IPS DF 4.7 (cell line): Measurements from ENCODE around the gene TMEM121B.
"Not testable (repeated sequence)": the region's sequence is repeated elsewhere in the genome, so short reads cannot be mapped to it uniquely, and the experiment has no call there.

Experiments used
- DNase-seq: peaks from one replicate; pipeline ENCODE4 v3.0.0-alpha.2; 2013; ENCODE audit warnings: low spot score; ENCODE audit errors: extremely low read depth

The TMEM121B gene

DNA sequence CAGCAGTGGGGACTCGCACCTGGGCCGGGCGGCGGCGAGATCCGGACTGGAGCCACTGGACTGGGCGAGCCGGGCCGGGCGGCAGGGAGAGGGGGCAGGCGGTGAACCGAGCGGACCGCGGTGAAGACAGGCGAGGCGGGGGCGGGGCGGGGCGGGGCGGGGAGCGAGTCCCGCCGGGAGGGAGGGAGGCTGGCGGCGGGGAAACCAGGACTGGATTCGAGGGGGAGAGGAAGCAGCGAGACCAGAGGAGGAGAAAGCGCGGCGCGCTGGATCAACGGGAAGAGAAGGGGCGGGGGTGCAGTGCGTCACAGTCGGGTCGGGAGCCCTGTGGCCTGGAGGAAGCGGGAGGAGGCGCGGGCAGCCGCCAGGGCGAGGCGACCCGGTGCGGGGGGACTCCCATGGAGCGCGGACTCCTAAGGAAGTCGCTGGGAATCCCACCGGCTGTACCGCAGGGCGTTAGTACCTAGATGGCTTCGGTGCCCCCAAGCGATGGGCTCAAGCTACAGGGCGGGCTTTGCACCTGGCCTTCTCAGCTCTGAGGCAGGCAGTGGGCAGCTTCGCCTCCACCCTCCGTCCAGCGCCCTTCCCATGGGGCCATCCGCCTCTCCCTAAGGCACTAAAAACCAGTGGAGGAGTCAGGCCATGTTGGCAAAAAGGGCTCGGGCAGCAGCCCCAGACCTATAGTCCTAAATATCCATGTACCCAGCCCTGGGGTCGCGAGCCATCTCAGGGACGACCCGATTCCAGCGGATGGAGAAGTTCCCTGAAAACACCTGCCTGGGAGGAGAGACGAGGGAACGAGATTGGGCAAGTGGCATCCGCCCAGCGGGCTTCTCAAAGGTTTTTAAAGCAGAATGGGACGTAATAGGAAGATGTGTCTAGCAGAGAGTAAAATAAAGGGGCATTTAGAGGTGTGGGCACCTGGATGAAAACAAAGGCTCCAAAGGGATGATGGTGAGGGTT, at the start of gene TMEM121B:
TMEM121B (minus strand) TSS at position 128 of the 963 bp plus-strand sequence. CDS start 233 bp downstream, outside the sequence.
- DNase-seq: peak; percentile 82

DNA sequence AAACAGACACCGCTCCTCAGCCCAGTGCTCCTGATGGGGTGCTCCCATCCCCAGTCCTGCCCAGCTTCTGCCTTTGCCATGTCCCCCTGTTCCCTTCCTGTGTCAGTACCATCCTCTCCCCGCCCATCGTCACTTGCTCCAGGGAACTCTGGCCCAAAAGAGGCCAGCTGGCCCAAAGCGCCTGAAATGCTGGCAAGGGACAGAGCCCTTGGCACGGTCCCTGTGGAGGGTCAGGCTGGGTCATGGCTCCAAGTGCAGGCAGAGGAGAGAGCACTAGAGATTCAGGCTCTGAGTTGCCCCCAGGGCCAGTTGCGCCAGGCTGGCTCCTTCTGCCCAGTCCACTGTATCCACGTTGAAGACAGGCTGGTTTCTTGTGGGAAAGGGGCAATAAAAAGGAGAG, 46.3 kb upstream of the TMEM121B start:
- no peak for DNase-seq

DNA sequence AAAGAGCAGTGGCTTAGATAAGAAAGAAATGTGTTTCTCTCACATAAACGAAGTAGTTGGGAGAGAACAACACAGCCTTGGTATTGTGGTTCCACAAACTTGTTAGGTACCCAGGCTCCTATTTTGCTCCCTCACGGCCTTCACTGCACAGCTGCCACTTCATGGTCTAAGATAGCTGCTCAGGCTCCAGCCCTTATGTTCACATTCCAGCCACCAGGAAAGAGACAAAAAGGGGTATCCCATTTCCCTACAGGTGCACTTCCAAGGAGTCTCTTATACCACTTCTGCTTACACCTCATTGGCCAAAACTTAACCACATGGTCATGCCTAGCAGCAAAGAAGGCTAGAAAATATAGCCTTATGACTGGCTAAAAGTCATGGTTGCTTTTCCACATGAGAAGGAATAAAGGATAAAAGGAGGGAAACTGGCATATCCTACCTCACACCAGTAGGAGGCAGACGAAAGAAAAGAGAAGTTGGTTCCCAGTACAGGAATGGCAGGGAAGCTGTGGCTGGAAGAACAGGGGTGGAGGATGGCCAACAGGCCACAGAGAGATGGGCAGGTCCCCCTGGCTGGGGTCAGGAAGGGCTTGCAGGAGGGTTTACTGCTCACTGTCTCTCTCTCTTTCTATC, 43.3 kb upstream of the TMEM121B start:
- DNase-seq: no peak

DNA sequence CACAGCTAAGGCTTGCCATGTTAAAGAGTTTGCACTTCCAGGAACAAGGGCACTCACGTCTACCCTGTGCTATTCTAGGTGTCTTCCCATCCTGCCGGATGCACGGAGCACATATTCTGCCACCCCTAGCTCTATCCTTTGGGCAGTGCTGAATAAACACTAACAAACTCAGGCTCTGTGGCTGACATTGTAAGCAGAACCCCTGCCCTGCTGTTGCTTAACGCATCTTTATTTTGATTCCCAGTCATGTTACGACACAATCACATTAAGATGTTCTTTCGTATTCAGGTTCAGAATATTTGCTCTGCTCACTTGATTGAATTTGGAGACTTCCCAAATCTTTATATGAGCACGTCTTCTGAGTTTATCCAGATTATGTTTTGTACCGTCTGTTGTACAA, 41.6 kb upstream of the TMEM121B start:
- no peak for DNase-seq

DNA sequence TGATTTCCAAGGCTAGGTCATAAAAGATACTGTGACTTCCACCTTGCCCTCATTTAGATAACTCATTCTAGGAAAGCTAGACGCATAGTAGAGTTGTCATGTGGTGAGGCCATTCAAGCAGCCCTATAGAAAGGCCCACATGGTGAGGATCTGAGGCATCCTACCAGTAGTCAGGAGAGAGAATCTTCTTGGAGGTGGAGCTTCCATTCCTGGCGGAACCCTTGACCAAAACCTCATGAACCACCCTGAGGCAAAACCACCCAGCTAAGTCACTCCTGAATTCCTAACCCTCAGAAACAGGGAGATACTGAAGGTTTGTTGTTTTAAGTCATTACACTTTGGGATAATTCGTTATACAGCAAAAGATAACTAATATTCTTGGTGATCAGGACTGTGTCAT, 40.8 kb upstream of the TMEM121B start:
- DNase-seq: no peak

DNA sequence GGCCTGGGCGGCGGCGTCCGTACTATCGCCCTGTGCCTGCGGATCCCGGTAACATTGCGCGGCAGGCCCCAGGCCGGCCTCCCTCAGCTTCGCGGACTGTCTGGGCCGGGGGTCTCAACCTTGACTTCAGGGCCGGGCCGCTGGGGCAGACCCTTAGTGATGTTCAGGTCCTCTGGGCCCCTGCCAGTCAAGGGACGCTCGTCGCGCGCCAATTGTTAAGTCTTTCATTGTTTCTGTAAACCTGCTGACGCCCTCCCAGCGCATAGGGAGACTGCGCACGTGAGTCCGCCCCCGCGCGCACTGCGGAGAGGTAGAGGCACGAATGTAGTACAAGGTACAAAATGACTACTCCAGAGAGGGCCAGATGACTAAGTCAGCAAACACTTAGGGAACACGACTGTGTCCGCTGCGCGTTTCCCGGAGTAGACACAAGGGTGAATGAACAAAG, 38.4 kb upstream of the TMEM121B start:
- no peak for DNase-seq

DNA sequence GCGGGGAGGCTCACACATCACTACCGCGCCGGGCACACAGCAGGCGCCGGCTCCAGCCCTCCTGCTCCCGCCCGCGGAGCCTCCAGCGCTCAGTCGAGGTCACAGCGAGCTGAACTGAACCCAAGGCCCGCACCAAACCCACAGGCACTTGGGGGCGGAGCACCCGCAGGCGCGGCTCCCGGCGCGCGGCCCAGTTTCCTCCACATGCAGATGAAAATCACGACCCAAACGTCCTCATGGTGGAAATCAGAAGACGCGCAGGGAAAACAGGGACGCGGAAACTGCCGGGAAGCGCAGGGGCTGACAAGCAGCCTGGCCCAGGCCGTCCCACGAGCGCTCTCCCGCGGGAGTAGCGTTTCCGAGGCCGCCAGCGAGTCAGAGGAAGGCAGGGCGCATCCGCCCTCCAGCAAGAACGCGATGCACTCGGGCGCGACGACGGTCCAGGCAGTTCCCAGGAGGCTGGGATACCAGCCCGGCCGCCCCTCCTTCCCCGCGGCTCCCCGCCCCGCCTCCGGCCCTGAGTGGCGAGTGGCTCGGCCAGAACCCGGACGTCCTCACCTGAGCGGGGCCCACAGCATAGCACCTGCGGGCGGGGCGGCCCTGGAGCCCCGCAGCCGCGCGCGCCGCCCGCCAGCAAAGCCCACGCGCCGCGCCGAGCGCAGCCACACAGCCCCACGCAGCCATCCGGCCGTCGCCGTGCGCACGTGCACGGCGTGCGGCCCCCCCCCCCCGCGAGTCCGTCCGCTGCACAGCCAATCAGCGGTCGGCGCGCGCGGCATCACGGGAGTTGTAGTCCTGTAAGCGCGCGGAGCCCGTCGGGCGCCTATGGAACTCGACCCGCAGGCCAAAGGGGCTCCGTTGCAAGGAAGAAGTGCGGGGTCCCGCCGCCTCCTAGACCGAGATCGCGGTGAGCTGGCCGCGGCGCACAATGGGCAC, 37.7 kb upstream of the TMEM121B start, which contains the start of gene HDHD5:
HDHD5 (minus strand) TSS at position 710 of the 936 bp plus-strand sequence; CDS start at position 684, 26 bp downstream.
- no peak for DNase-seq

DNA sequence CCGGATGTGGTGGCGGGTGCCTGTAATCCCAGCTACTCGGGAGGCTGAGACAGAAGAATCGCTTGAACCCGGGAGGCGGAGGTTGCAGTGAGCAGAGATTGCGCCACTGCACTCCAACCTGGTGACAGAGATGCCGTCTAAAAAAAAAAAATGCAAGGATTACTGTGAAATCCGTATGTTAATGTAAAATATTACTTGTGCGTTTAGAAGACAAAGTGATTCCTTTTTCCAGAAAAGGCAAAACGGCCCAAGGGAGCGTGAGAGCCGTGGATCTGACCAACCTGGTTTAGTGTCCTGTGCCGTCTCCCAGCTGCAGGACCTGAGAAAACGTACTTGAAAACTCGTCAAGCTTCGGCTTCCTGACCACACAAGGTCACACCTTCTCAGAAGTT, 37.0 kb upstream of the TMEM121B start:
- DNase-seq: no peak

DNA sequence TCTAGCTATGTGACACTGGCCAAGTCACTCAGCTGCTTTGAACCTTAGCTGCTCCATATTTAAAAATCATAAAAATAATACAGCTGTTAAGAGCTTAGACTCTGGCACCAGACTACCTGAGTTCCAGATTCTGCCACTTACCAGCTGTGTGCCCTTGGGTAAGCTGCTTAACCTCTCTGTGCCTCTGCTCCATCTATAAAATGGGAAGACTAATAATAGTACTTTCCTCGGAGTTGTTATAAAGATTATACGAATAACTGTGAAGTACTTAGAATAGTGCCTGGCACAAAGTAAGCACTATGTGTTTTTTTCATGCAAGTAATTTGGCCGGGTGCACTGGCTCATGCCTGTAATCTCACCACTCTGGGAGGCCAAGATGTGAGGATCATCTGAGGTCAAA, 36.6 kb upstream of the TMEM121B start:
- no peak for DNase-seq

DNA sequence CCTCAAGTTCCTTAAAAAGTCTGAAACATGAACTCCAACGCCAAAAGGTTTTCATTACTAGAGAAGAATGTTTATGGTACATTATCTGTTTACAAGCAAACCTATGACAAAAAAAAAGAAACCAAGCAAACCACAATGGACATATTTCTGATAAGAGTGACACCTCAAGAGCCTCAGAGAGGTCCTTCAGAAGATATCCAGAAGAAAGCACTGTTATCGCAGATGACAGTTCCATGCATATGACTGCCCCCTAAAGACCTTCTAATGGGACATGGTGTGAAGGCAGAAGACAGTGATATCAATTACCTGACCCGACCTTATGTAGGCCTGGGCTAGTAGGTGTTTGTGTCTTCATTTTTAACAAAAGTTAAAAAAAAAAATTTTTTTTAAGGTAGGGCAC, 34.8 kb upstream of the TMEM121B start:
- no peak for DNase-seq

DNA sequence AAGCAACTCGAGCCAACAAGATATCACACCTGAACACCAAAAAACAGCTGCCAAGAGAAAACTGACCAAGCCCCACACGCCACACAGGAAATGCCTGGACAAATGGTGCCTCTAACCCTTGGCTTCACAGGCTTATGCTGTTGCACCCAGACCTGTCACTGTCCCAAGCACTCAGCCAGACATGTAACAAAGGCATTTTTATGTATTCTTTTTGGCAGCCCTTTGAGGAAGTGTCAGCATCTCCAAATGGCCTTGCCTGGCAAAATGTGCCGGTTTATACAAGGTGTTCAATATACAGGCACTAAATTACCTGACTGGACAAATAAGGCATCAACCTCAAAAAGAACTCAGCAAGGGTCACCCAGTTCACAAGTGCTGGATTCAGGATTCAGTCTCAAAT, 31.8 kb upstream of the TMEM121B start:
- DNase-seq: no peak

DNA sequence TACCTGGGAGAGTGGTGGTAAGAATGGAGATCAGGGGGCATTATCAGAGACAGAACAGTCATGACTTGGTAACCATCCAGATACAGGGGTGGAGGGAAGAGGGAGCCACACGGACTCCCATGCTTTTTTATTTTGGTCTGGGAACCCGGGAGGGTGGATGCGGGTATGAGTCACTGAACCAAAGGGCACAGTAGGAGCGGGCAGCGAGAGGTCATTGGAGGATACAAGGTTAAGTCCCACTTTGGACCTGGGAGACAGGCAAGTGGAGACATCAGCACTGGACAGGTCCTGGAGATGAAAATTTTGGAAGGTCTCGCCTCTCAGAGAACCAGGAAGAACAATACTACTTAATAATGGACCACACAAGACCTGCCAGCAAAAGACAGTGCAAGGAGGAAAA, 31.2 kb upstream of the TMEM121B start:
- DNase-seq: no peak

DNA sequence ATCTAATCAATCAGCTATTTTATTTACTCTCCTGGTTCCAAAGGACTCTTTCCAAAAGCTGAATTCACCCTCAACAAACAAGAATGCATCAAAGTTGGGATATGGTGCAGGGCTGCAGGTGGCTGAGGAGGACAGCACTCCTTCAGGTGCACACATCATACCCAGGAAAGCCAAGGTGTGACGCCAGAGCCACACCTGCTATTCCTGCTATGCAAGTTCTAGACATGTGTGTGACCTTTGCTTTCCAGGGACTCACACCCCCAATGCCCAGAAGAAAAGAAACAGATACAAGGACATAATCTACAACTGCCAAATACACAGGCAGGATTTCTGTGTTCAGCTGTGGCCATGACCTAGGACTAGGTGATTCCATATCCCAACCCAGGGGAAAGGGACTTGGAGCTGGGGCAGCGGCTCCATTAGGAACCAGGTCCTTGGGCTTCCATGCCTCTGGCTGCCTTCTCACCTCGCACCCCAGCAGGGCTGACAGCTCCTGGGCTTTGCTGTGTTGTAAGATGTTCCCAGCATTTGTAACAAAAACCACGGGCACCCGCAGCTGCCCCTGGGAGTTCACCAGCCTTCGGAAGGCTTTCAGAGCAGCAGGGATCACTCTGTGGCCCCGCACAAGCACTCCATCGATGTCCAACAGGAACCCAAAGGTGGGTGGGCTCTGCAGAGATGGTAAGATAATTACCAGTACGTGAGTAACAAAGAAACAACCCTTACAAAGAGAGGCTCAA, 28.1 kb upstream of the TMEM121B start:
- no peak for DNase-seq

DNA sequence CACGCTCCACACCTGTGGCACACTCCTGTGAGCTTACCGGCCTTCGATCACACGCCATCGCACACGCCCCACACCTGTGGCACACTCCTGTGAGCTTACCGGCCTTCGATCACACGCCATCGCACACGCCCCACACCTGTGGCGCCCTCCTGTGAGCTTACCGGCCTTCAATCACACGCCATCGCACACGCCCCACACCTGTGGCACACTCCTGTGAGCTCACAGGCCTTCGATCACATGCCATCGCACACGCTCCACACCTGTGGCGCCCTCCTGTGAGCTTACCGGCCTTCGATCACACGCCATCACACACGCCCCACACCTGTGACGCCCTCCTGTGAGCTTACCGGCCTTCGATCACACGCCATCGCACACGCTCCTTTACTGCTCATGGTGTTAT, 26.3 kb upstream of the TMEM121B start:
- not testable (repeated sequence) for DNase-seq

DNA sequence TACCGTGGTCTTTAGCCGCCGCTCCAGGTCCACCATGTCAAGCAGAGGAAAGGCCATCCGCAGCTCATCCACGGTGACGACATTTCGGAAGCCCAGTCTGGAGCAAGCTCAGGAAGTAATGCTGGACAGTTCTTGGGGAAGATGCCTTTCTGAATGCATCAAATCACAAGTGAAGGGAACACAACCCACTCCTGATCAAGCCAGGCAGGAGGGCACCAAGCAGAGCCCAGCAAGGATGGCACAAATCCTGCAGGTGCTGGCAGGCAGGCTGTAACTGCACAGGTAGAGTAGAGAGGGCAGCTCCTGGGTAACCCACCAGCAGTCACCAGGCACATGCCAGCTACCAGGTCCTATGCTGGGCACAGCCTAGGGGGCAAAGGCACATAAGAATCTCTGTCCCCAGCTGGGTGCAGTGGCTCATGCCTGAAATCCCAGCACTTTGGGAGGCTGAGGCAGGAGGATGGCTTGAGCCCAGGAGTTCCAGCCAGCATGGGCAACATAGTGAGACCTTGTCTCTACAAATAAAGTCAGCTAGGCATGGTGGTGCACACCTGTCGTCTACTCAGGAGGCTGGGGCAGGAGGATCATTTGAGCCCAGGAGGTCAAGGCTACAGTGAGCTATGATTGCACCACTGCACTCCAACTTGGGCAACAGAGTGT, 24.0 kb upstream of the TMEM121B start:
- no peak for DNase-seq

DNA sequence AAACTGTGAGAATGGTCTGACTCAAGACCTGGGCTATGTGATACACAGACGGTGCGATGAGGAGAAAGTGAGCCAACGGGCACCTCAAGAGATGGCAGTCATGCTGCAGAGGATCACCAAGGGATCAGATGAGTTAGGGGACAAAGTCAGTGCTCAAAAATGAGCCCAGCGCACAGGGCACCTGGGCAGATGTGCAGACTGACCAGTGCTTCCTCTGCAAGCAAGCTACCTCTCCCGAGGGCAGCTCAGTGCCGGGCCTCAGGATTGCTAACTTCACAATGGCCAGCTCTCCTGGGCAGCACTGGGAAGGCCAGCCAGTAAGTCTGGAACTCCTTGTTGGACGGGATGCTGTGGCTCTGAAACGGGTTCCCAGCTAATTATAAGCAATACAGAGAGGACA, 22.7 kb upstream of the TMEM121B start:
- DNase-seq: no peak

DNA sequence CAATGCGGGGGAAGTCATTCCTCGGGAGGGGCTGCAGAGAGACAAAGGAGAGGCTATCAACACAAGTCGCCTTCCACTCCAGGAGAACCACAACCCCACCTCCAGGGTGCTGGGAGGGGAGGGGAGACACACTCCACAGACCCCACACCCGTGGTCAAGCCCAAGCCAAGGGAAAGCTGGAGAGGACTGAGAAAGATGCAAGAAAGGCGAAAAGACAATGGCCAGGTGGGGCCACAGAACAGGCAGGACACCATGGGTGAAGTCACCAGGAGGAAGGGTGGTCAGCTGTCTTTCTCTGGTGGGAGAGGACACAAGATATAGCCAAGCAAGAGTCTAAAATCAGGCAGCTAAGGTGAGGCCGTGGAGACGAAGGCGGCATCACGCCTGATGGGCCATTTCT, 21.9 kb upstream of the TMEM121B start:
- DNase-seq: no peak

DNA sequence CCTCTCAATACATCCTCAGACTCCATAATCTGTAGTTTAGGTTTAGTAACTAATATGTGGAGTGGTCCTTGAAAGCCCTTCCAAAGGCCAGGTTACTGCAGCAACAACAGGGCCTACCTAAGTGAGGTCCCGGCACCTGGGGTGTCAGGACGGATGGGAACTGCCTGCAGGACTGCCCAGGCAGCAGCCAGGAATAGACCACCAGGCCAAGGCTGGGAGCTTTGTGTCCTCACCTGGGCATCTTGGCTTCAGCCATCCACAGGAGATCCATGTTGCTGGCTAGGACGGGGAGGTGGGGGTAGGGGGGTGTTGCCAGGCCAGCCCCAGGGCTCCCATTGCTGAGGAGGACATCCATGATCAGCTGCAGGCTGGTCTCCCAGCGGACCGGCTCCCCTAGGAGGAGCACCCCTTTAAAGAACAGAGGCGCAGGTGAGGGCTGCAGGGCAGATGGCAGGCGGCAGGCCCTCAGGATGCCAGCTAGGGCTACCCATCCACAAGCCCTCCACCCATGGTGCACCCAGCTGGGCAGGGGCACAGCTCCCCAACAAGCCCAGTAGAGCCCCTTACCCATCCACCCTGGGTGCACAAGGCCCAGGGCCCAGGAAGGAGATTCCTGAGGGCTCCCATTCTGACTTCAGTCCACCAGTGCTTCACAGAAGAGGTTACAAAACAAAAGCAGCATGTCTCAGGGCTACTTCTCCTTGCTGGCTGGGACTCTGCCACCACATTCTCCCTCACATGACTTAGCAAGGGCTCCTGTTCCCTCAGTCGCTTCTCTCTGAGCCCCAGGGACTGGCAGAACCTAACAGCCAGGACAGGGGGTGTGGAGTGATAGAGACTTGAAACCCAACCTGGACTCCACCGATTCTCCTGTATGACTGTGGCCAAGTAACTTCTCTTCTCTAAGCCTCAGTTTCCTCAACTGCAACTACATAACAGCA, 19.9 kb upstream of the TMEM121B start:
- DNase-seq: no peak

DNA sequence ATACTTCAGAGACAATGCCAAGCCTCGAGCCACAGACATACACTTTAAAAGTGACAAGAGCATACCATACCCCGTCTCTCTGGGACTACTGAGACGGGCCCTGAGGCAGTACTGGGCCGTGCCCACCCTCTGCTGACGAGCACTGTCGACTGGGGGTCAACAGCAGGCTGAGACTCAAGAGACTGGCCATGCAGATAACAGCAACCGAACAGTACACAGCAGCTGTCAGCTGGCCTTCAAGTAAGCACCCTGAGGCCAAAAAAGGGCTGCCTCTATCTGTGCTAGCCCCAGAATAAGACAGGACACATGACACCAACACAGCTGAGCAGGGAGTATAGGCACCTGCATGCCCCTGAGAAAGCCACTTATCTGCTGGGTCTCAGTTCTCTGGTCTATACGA, 18.9 kb upstream of the TMEM121B start:
- no peak for DNase-seq
